ENCODE data around the gene FNDC3B.

Gene FNDC3B

GRCh38 chr3:172097585-172097984, 58.2 kb downstream of the FNDC3B start:
- DNase-seq: no peak

DNA sequence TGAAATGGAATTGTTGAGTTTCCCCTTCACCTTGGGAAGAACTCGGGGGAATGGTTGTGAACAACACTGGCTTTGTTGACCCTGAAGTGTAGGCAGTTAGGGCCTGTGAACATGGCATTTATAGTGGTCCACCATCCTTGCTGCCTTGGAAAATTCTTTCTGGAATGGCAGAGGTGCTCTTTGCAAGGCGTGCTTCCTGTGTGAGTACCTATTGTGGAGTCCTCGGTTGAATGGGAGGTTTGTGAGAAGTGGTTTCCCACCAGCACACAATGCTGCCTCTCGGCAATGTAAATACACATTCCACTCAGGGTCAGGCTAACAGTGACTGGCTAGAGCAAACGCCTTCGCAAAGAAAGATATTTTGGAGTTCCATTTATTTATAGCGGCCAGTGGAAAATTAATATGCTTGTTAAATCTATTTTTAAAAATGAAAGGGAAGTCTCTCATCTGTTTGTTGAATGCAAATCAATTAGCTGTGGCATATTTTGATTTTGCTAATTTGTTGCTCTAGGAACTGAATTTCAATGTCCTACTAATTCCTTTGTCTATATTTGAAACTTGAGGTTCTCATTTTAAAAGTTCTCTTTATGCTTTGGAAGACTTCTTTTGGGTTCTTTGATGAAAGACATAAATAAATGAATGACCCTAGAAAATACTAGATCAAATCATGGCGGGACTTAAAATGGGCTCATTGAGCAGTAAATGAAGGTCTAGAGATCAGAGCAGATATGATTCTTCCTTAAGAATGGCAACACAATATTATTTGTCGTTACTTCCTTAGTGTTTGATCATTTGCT, 59.5 kb downstream of the FNDC3B start:
- DNase-seq: no peak

DNA sequence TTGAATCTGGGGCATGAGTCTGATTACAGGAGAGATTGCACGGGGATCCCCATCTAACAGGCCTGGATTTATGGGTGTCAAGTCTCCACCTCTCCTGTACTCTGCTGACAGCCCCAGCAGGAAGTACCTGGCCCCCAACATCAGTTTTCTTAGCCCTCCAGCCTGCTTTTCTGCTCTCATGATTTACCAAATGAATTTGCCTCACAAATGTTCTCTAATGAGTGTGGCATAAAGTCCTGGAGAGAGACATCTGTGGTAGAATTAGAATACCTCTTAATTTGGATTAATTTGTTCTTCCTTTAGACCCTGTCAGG, 60.1 kb downstream of the FNDC3B start:
- no peak for DNase-seq

GRCh38 chr3:172100482-172100881, 61.1 kb downstream of the FNDC3B start:
- DNase-seq: no peak

DNA sequence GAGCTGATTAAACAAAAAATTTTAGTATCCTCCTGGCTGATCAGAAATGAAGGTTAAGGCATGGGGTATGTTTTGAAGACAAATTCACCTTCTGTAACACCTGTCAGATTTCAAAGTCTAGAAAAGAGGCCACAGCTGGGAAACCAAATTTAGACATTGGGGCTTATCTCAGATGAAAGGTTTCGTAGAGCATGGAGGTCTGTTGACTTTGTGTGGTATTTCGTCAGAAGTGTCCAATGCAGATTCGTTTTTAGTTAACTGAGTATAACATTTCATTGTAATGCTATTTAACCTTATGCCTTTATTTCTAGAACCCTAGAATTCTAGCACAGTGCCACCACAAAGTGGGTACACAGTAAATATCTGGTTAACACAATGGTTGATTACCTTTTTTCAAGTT, 61.7 kb downstream of the FNDC3B start:
- no peak for DNase-seq

DNA sequence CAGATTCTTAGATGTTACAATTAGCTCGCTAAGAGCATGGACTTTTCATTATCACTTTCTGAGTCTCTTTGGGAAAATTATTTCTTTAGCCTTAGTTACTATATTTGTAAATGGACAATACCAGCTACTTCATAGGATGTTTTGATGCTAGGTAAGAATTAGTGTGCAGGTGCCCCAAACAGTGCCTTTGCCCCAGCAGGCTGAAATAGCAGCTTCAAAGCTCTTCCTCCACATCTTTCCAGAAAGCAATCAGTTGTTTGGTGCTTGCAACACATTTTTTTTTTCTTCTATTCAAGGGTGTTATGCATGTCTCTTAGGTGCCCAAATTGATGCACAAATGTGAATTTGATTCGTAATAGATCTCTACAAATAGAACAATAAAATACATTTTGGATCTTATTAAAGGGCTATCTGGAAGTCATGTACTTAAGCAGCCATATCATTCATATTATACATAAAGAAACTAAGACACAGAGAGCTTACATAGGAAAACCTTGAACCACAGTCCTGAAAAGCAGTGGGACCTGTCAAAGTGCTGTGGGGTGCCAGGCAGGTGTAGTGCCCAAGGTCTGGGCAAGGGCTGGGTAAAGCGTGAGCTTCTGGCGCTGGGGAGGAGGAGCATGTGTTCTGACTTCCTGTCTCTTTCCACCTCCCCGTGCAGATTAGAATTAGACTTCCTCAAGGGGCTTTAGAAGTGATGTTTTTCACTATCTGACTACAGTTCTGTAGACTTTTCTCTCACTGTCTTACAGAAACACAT, 62.9 kb downstream of the FNDC3B start:
- peak; percentile 67 for DNase-seq

DNA sequence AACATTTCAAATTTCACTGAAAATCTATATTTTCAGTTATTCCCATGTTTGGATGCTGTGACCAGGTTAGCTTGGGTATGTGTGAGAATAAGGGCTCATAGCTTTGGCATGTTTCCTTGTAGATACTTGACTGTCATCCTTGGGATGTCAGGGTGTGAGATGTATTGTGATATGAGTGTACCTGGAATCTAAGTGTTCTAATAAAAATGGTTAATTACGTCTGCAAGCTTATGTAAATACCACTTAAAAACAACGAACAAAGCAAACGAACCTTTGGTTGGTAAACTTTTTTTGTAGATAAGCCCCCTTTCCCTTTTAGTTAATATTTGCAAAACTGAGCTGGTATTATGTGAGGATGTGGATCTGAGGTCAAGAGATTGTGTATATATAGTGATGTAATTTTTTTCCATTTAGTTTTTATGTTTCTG, 63.5 kb downstream of the FNDC3B start:
- DNase-seq: no peak

GRCh38 chr3:172103724-172104123, 64.3 kb downstream of the FNDC3B start:
- no peak for DNase-seq

DNA sequence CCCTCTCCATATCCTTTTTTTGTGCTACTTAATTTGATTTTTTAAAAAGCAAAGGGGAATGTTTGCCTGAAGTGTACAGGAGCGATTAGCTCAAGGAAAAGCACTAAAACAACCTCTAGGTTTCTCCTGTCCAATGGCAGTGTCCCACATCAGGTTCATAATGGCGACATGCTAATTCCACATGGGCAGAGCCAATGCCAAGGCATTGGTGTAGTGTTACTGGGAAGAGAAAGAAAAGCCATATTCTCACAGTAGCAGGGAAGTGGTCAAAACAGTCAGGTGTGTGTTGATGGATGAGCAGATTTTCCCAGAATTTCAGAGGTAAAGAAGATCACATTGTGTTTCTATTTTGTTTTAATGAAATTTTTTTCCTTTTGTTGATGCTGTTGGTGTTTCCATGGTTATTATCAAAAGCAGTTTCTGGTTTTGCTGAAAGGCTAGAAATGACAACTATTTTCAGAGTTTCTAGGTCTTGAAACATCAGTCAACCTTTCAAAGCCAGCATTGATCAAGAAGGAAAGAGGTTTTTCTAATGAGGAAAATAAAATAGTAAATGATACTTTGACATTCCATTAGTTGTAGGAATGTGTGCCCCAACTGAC, 65.2 kb downstream of the FNDC3B start:
- DNase-seq: peak; percentile 43

DNA sequence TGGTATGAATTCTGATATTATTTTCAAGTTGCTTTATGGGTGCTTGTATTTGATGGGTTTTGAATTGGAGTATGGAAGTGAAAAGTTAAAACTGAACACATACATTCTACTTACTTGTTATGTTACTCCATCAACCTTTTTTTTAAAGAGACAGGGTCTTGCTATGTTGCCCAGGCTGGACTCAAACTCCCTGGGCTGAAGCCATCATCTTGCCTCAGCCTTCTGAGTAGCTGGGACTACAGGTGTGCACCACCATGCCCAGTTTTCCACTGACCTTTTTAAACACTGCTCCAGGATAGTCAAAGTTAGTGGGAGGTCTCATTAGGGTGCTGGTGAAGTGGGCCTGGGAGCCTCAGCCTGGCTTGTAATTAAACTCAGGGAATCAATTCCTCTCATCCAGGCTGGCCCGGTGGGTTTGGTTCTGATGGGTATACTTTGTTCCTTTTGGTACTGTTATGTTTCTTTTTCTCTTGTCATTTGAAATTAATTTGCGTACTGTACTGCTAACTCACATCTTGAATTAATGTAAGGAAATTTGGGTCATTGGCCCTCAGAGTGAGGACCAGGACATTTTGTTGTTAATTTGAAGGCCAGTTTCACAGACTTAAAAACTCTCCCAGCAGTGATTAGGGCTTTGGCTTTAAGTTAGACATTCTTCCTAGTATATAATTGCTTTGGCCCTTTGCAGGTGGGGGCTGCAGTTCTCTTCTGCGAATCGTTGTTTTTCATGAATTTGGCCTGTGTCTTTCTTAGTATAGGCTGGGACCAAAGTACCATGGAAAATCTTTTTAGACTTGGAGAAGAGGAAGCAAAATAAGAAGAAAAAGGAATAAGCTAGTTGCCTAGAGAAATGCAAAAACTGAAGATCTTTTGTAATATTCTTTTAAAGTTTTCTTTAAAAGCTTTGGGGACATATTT, 66.9 kb downstream of the FNDC3B start:
- no peak for DNase-seq

DNA sequence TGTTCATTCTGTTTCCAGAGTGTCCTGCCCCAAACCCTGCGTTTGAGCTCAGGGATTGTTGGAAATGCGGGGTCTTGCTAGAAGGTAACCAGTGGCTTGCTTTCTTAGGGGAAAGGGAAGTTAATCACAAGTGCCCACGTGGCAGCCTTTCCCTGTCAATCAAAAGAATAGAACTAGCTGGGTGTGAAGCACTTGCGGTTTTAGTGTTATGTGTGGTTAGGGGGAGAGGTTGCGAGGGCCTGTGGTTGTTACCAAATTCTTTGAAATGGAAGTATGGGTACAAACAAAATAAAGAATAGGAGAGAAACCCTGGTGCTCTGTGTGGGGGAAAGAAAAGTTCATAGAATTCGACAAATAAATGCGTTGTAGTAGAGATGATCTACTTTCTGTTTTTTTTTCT, 67.6 kb downstream of the FNDC3B start:
- peak; percentile 95 for DNase-seq

GRCh38 chr3:172107403-172107802, 68.0 kb downstream of the FNDC3B start:
- DNase-seq: peak; percentile 61

DNA sequence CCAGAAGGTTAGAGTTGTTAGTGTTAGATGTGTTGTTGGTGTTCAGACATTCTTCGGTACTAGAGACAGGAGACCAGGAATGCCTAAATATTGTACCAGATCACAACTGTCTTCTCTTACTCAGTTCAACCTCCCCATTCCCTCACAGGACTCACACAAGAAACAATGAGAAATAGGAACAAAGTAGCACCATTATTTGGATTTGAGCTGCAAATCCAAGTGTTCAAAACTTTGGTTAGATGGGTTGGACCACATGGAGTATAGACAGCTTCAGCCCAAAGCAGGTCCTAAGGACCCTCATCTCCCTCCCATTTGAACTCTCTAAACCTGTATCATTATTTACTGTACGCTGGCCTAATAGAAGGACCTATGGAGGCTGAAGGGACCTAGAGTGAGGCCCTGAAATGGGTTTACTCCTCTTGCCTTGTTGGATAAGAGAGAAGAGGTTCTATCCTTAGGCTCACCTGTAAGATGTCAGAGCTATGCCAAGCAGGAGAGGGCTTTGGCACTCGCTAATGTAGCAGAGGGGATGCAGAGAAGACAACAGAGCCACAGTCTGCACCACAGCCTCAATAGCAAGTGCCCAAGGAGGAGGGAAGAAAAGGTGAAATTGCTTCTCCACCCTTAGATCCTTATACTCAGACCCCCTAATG, 70.9 kb downstream of the FNDC3B start:
- DNase-seq: no peak

DNA sequence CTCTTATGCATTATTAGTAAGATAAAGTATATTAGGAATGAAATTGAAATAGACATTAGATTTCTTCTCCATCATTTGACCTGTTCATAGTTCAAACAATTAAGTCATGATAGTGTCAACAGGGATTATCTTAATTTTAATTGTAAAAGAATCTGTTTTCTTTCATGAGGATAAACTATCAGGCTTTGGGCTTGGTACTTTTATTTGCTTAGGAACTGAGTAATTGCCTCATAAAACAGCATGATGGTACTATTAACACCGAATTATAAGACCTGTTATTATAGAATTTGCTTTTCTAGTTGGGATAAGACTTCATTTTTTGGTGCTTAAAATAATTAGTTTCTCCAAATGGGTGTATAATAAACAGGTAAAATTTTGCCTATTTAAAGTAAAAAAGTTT, 71.8 kb downstream of the FNDC3B start:
- DNase-seq: no peak

DNA sequence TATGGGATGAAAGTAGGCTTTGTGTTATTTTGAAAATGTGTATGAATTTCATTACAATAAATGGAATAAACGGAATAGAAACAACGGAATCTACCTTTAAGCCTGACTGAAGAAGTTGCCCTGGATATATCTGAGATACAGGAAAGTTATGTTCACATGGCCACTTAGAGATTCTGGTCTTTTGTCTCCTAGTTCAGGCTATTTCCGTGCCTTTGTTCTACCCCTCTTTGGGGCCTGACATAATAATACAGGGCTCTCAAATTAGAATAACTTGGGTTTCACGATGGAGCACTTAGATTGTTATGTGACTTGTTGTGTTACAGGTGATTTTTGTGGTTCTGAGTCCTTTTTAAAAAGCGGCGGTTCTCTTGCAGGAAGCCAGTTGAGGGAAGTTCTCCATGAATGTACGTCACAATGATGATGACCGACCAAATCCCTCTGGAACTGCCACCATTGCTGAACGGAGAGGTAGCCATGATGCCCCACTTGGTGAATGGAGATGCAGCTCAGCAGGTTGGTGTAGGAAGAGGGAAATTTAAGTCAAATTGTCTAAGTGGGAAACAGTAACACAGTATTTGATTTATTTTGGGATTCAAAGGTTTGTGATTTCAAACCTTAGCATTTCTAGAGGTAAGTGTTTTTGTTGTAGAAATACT, 72.8 kb downstream of the FNDC3B start:
- no peak for DNase-seq

DNA sequence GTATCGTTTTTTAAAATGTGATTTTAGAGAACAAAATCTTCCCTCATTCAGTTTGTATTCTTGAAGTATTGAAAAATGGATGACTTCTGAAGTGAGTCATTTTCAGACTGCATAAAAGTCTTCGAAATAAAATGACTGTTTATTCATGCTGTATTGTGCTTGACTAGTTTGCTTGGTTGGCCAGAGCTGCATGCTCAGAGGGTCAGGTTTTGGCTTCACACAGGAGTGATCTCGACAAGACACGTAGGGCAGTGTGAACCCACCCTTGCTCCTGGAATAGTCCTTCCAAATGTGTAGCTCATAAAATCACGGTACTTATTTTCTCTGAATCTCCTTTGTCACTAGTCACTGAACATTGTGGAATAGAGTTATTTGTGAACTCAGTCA, 73.3 kb downstream of the FNDC3B start:
- DNase-seq: no peak

- no peak for DNase-seq
Observed at GRCh38 chr3:172113710-172114109, 74.3 kb downstream of the FNDC3B start.

DNA sequence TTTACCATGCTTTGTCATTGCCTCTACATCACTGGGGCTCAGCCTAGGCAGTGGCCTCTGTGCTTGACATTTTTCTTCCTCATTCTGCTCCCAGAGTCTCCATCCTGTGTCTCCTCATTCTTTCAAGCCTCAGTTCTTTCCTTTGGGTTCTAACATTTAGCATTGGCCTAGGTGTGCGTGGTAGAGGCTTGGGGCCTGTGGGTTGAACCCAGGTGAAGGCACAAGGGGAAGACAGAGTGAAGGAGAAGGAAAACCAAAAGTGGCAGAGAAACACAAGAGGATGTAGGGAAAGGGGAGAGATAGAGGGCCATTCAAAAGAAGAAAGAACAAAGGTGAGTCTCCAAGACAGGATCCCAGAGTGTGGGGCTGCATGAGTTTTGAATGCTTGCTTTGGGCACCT, 75.7 kb downstream of the FNDC3B start:
- no peak for DNase-seq

GRCh38 chr3:172115787-172116186, 76.4 kb downstream of the FNDC3B start:
- DNase-seq: no peak

DNA sequence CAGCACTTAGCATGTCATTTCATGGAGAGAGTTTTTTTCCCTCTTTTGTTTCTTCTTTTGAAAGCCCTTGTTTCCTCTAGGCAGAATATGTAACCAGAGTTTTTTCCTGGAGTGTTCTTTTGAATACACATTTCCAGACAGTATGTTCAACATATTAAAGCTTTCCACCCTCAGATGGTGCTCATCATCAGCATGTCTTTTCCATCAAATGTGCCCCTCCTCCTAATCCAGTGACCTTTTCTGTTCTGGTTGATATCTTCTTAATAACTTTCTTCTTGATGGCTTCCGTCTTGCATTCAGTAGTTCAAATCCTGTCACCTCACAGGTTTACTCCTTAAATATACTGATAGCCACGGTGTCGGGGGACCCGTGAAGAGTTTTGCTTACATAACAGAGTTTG, 78.6 kb downstream of the FNDC3B start:
- DNase-seq: no peak

GRCh38 chr3:172119266-172119969, 80.0 kb downstream of the FNDC3B start:
- no peak for DNase-seq

Measured in hematopoietic multipotent progenitor cell treated with erythropoietin and hydrocortisone succinate and interleukin-3 and kit ligand, for 6 days (in vitro differentiated cells).